Epithelial cell of proximal tubule (primary cell): ENCODE results near the gene PTPN1. TPM values are rescaled to one million over a fixed set of nuclear protein-coding genes. Genes with fewer than 3 reads are reported as not detected.

Experiments used
- DNase-seq: peaks from one replicate; pipeline ENCODE4 v3.0.0-alpha.2; 2011; ENCODE audit warnings: low read depth
- H3K4me3 ChIP-seq: 2 replicates; pipeline ENCODE4 v1.5.1; 2011; ENCODE audit warnings: low read depth, mild to moderate bottlenecking, low read length
- total RNA-seq: library from RNA; depleted of rRNA; stranded (reverse); fragments of >200 nt; gene quantifications from 2 replicates; pipeline ENCODE4 v1.2.3, GENCODE V29; 2015
- TF ChIP-seq, protein P1 (sequence below): conservative IDR thresholded peaks from 2 replicates; pipeline ENCODE4 v1.5.1; 2012; ENCODE audit warnings: low read depth, mild to moderate bottlenecking, low read length

The PTPN1 gene
- total RNA-seq, 1 donor from 2014 or later: 41.7 TPM

DNA sequence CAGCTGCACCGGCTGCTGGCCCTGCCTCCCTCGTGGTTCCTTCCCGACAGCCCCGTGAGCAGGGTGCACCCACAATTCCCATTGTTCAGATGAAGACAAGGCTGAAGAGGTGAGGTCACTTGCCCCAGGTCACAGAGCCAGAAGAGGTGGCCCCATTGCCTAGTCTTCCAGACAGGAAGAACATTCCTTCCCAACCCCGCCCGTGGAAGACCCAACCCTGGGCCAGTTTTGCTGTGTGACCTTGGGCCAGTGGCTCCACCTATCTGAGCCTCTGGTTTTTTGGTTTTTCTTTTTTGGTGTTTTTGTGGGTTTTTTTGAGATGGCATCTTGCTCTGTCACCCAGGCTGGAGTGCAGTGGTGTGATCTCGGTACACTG lies 119.5 kb downstream of the PTPN1 start:
- DNase-seq: no peak
- TF ChIP-seq, protein P1, sequence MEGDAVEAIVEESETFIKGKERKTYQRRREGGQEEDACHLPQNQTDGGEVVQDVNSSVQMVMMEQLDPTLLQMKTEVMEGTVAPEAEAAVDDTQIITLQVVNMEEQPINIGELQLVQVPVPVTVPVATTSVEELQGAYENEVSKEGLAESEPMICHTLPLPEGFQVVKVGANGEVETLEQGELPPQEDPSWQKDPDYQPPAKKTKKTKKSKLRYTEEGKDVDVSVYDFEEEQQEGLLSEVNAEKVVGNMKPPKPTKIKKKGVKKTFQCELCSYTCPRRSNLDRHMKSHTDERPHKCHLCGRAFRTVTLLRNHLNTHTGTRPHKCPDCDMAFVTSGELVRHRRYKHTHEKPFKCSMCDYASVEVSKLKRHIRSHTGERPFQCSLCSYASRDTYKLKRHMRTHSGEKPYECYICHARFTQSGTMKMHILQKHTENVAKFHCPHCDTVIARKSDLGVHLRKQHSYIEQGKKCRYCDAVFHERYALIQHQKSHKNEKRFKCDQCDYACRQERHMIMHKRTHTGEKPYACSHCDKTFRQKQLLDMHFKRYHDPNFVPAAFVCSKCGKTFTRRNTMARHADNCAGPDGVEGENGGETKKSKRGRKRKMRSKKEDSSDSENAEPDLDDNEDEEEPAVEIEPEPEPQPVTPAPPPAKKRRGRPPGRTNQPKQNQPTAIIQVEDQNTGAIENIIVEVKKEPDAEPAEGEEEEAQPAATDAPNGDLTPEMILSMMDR: no peak
- H3K4me3 ChIP-seq: no peak overlapping the region

DNA sequence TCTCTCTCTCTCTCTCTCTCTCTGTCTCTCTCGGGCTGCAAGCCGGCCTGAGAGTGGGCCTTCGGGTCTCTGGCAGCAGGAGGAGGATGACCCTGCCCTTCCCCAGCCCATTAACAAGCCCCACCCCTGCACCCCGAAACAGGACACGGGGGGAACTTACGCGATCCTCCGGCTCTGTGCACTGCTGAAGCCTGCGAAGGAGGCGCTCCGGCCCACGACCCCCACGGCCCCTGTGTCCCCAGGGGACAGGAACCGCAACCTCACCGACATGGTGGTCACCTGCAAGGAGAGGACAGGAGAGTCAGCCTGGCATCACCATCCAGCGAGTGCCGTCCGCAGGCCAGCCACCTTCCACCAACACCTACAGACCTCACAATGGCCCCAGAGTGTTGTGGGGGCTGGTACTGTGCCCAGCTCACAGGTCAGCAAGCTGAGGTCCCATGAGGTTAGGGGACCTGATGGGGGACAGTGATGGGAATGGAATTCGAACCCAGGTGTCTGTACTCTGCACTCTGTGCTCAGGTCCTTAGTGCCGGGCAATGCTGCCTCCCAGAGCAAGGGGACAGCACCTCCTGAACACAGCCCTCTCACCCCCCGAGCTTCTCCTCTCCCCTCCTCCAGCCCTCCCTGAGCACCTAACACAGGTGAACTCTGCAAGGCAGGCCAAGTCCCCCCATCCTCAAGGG lies 120.5 kb downstream of the PTPN1 start:
- TF ChIP-seq, protein P1: no peak
- no peak overlapping the region for H3K4me3 ChIP-seq
- DNase-seq: no peak

DNA sequence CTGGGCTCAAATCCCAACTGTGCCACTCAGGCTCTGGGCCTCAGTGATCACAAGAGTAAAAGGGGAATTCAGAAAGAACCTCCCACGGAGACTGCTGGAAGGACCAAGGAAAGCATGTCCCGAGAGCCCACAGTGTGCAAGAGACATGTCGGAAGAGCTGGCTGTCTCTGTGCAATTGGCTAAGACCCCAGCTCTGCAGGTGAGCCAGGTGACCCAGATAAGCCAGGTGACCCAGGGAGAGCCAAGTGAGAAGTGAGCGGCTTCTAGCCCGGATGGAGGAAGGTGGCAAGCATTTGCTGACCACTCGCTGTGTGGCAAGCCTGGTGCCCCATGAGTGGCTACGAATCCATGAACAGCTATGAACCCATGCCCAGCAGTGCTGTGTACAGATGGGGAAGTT lies 122.1 kb downstream of the PTPN1 start:
- no peak overlapping the region for H3K4me3 ChIP-seq
- no peak for DNase-seq
- TF ChIP-seq, protein P1: no peak

DNA sequence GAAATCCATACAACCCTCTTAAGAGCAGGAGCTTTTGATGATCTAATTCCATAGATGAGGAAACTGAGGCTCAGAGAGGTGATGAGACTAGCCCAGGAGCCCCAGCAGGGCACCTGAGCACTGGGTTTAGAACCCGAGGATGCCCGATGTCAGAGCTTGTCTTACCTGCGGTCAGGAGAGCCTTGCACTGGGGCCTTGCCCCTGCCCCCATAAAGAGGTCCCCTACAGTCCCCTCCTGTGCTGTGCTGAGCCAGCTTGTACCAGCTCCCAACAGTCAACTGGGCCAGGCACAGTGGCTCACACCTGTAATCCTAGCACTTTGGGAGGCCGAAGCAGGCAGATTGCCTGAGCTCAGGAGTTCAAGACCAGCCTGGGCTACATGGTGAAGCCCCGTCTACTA lies 122.5 kb downstream of the PTPN1 start:
- DNase-seq: no peak
- no peak overlapping the region for H3K4me3 ChIP-seq
- TF ChIP-seq, protein P1: no peak

DNA sequence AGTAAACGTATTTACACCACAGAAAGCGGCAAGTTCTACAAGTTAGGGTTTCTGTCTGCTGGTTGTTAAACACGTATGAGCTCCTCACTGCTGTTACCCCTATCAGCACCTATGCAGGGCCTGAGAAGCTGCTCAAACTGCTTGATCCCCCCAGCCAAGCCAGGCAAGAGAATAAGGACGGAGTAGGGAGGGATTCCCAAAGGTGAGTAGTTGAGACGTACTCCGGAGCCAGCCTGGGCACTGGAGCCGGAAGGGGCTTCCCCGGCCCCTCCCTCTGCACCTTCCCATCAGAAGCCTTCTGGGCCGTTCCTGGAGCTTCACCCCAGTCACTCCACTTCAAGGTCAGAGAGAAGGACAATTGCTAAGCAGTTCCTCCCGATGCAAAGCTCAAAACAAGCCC lies 123.2 kb downstream of the PTPN1 start:
- no peak overlapping the region for H3K4me3 ChIP-seq
- TF ChIP-seq, protein P1: no peak
- no peak for DNase-seq

DNA sequence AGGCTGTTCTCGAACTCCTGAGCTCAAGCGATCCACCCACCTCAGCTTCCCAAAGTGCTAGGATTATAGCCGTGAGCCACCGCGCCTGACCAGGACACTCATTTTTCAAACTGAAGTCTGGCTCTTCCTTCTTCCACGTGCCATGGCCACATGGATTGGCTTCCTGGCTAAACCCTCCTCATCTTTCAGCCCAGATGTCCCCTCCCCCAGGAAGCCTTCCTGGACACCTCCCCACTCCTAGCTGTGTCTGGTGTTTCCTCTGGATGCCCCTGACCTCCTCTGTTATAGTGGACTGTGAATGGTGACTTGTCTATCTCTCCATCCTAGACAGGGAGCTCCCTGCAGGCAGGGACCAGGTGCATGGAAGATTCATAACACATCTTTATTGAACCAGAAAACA lies 124.0 kb downstream of the PTPN1 start:
- DNase-seq: no peak
- TF ChIP-seq, protein P1: no peak
- no peak overlapping the region for H3K4me3 ChIP-seq

Other genes starting within 250 kb of the PTPN1 start
- 0.29 and 1.8 TPM in 2 replicates for gene RIPOR3, start 181.2 kb downstream of the PTPN1 start, total RNA-seq
- 17.1 and 44.4 TPM in 2 replicates for gene PARD6B, start 221.2 kb downstream of the PTPN1 start, total RNA-seq